GM18505 (cell line): ENCODE data around the gene SLC35A4.

Experiments used
- ATAC-seq: cut with Tn5 transposase; IDR thresholded peaks from one replicate; pipeline ENCODE4 v1.9.1; 2021; ENCODE audit not compliant: unreplicated experiment
- POLR2A ChIP-seq: IDR thresholded peaks from 4 replicates; pipeline ENCODE4 v1.6.1; 2011; ENCODE audit warnings: borderline replicate concordance; ENCODE audit not compliant: insufficient read depth, insufficient read length; ENCODE audit errors: extremely low read depth

SLC35A4 gene, protein sequence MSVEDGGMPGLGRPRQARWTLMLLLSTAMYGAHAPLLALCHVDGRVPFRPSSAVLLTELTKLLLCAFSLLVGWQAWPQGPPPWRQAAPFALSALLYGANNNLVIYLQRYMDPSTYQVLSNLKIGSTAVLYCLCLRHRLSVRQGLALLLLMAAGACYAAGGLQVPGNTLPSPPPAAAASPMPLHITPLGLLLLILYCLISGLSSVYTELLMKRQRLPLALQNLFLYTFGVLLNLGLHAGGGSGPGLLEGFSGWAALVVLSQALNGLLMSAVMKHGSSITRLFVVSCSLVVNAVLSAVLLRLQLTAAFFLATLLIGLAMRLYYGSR

GRCh38 chr5:140564196-140565023 lies at the start of gene SLC35A4, which contains the start of gene APBB3:
Gene SLC35A4 (plus strand): TSS chr5:140564828. CDS start chr5:140567170, 2,342 bp downstream.
Gene APBB3 (minus strand): TSS chr5:140564598. CDS start chr5:140564245, 353 bp downstream.
- peak; percentile 93 for TF ChIP-seq POLR2A
- peak; percentile 85 for ATAC-seq

DNA sequence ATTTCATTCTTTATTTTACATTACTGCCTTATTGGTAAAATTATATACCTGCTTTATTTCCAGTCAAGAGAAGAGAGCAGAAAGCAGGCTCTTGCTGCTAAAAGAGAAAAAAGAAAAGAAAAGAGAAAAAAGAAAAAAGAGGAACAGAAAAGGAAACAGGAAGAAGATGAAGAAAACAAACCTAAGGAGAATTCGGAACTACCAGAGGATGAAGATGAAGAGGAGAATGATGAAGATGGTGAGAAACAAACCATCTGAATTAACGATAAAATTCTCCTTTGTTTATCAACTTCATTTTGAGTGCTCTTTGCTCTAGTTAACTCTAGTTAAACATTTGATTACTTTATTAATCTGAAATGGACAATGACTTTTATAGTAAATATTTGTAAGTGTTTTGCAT lies 40.6 kb upstream of the SLC35A4 start:
- ATAC-seq: no peak

DNA sequence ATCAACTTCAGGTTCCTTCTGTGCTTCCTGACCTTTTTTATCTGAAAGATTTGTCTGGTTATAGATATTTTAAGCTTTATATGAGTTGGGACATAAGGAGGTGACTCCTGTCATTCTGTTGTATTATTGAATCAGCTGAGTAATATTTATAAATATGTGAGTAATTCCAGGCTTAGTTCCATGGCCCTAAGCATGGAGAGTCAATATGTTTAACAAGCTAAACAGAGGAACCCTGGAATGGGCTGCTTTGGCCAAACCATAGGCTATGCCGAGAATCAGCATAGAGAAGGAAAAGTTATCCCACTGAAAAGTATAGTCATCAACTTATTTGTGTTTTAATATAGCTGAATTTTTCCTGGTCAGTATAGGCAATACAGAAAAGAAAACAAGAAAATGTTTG lies 24.4 kb upstream of the SLC35A4 start:
- no peak for TF ChIP-seq POLR2A
- ATAC-seq: no peak

More for the DNA sequence above, 40.6 kb upstream of the SLC35A4 start:
- no peak for TF ChIP-seq POLR2A

DNA sequence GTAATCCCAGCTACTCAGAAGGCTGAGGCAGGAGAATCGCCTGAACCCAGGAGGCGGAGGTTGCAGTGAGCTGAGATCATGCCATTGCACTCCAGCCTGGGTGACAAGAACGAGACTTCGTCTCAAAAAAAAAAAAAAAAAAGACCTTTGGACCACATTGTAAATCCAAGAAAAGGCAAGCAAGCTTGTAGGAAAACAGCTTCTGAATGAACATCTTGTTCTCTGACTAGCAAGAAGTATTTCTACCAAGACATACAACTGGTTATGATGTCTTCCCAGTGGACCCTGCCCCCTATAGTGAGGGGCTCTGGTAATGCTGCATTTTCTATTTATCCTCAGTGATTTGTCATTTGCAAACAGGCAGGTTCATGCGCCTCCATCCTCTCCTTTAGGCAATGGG lies 21.7 kb upstream of the SLC35A4 start:
- no peak for TF ChIP-seq POLR2A
- no peak for ATAC-seq

DNA sequence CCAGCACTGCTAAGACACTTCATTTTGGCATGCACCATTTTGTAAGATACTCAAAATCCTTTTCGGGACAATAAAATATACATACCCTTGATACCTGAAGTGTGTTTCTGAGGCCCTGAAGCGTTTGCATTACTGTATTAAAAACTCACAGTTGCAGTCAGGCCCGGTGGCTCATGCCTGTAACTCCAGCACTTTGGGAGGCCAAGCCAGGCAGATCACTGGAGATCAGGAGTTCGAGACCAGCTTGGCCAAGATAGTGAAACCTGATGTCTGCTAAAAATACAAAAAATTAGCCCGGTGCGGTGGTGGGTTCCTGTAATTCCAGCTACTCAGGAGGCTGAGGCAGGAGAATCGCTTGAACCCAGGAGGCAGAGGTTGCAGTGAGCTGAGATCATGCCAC lies 19.6 kb upstream of the SLC35A4 start:
- no peak for ATAC-seq
- TF ChIP-seq POLR2A: no peak

- no peak for TF ChIP-seq POLR2A
- no peak for ATAC-seq
Observed at GRCh38 chr5:140545606-140546005, 19.0 kb upstream of the SLC35A4 start.

GRCh38 chr5:140546851-140547507 lies 17.6 kb upstream of the SLC35A4 start:
- no peak for ATAC-seq

DNA sequence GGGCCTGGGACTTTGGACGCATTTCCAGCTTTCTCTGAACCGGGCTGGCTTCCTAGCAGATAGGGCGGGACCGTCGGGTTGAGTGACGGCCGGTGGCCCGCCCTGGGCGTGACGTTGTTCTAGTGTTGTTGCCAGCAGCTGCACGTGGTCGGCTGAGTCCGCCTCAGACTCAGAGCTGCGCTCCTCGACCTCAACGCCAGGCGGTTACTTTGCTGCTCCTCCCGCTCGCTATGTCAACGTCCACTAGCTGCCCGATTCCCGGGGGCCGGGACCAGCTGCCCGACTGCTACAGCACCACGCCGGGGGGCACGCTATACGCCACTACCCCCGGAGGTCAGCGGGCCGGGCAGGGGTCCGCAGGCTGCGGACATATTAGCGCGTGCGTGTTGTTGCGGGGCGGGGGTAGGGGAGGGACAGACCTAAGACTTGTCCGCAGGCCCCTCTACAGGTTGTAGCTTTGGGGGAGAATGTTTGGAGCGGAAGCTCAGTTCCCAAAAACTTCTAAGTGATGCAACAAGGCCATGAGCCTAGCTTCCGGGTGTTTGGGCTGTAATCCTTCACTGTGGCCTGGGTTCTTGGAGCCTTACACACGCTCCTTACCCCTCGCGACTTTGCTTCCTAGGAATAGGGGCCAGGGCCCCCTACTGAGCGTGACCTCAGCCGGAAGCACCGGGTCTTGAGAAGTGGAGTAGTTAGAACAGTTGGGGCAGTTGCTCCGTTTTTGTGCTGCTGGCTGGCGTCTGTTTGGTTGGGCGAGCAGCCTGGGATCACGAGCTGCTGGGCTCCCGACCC lies 16.9 kb upstream of the SLC35A4 start, which contains the start of gene EIF4EBP3:
EIF4EBP3 (plus strand) TSS at position 155 of the 792 bp plus-strand sequence; CDS start at position 231, 76 bp downstream.
- peak; percentile 57 for TF ChIP-seq POLR2A
- peak; percentile 96 for ATAC-seq

More at GRCh38 chr5:140546851-140547507, 17.6 kb upstream of the SLC35A4 start:
- no peak for TF ChIP-seq POLR2A

- no peak for TF ChIP-seq POLR2A
- ATAC-seq: peak; percentile 4
Observed at GRCh38 chr5:140548300-140548688, 16.3 kb upstream of the SLC35A4 start.

DNA sequence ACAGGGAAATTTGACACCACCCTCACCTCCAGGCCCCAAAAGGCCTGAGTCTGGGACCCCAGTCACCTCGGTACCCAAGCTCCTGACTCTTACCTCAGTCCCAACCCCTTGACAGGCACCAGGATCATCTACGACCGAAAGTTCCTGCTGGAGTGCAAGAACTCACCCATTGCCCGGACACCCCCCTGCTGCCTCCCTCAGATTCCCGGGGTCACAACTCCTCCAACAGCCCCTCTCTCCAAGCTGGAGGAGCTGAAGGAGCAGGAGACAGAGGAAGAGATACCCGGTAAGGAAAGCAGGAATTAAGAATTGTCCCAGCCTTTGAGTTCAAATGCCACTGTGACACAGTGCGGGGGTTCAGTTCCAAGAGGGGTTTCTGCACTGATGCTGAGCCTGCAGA lies 15.8 kb upstream of the SLC35A4 start:
- no peak for ATAC-seq
- no peak for TF ChIP-seq POLR2A

- no peak for ATAC-seq
- no peak for TF ChIP-seq POLR2A
Observed at GRCh38 chr5:140549237-140550144, 15.1 kb upstream of the SLC35A4 start.
